22Rv1 (cell line): ENCODE measurements around the gene DDX3X.

Source experiments
- CTCF ChIP-seq: fragments of 450-650 bp; IDR thresholded peaks from 2 replicates; pipeline ENCODE4 v1.5.1; 2017; ENCODE audit warnings: mild to moderate bottlenecking
- ZFX ChIP-seq: fragments of 450-650 bp; IDR thresholded peaks from 2 replicates; pipeline ENCODE4 v1.6.1; 2017; ENCODE audit warnings: antibody characterized with exemption, borderline replicate concordance

- TF ChIP-seq CTCF (no peak), ZFX (no peak)
Measured at GRCh38 chrX:41314881-41315280, 19.1 kb upstream of the DDX3X start.
